Measurements from ENCODE around the gene NUDT1. TPM values are rescaled to one million over a fixed set of nuclear protein-coding genes. Genes with fewer than 3 reads are reported as not detected.

The NUDT1 gene
- total and polyA plus RNA-seq, 2 experiments from 2014 or later: 54.5 to 163 TPM

- H3K4me1 ChIP-seq (ENCODE audit: insufficient read depth): peaks cover 14% of the 10 kb centered on the region; the same call in 1 of the 2 replicates
- no peak overlapping the region for H3K27ac ChIP-seq (ENCODE audit: low read depth)
- H3K27me3 Mint-ChIP-seq (ENCODE audit: insufficient read depth, low read depth, poor library complexity): peaks cover 2% of the 10 kb centered on the region
- 0 out of 2 replicates have a peak, but pooled peaks cover 2% of the 10 kb centered on the region for H3K36me3 ChIP-seq (ENCODE audit: insufficient read depth)
- no peaks in the 10 kb centered on the region for H3K79me2 ChIP-seq (replicated peaks; ENCODE audit: insufficient read depth)
- peaks cover 6% of the 10 kb centered on the region for H3K4me1 Mint-ChIP-seq
- 0 out of 2 replicates have a peak, but pooled peaks cover 3% of the 10 kb centered on the region for H3F3A ChIP-seq (replicated peaks; ENCODE audit: low read depth)
- H3K36me3 Mint-ChIP-seq (ENCODE audit: low read depth): peaks cover 32% of the 10 kb centered on the region
- peaks cover 11% of the 10 kb centered on the region for H3K9me3 Mint-ChIP-seq
- no peak overlapping the region for H2AFZ ChIP-seq
- H3K9me2 ChIP-seq (ENCODE audit: insufficient read depth): no peaks in the 10 kb centered on the region
- no peak overlapping the region for H3K4me3 ChIP-seq
- ATAC-seq (no peak), DNase-seq (ENCODE audit: low spot score) (no peak)
- no peaks in the 10 kb centered on the region for H3K27me3 ChIP-seq (ENCODE audit: insufficient read depth)
- no peak overlapping the region for H3K27ac Mint-ChIP-seq
- H4K20me1 ChIP-seq (replicated peaks; ENCODE audit: insufficient read depth): no peaks in the 10 kb centered on the region
- TF ChIP-seq ZNF114 (CRISPR knock-in tag; IDR thresholded peaks at IDR 0.05) (no peak), EZH2 (IDR thresholded peaks at IDR 0.05; ENCODE audit: low read depth, unreplicated experiment) (no peak), REST (IDR thresholded peaks at IDR 0.05; ENCODE audit: unreplicated experiment) (no peak)
- H3K4me3 Mint-ChIP-seq: no peak overlapping the region
- H3K4me2 ChIP-seq: no peak overlapping the region
Measured at GRCh38 chr7:2271273-2272026, 29.4 kb downstream of the NUDT1 start.

GRCh38 chr7:2272031-2272430 is 30.0 kb downstream of the NUDT1 start:
- no peaks in the 10 kb centered on the region for H3K9me2 ChIP-seq (ENCODE audit: insufficient read depth)
- no peak overlapping the region for H3K4me3 Mint-ChIP-seq
- no peaks in the 10 kb centered on the region for H3K27me3 ChIP-seq (ENCODE audit: insufficient read depth)
- 0 out of 2 replicates have a peak, but pooled peaks cover 3% of the 10 kb centered on the region for H3F3A ChIP-seq (replicated peaks; ENCODE audit: low read depth)
- peaks cover 7% of the 10 kb centered on the region for H3K9me3 Mint-ChIP-seq
- peaks cover 14% of the 10 kb centered on the region; the same call in 1 of the 2 replicates for H3K4me1 ChIP-seq (ENCODE audit: insufficient read depth)
- H4K20me1 ChIP-seq (replicated peaks; ENCODE audit: insufficient read depth): no peaks in the 10 kb centered on the region
- H3K27ac ChIP-seq (ENCODE audit: low read depth): no peak overlapping the region
- no peak for DNase-seq (ENCODE audit: low spot score)
- H3K4me2 ChIP-seq: no peak overlapping the region
- H3K79me2 ChIP-seq (replicated peaks; ENCODE audit: insufficient read depth): no peaks in the 10 kb centered on the region
- no peak overlapping the region for H3K4me3 ChIP-seq
- no peak overlapping the region for H3K27ac Mint-ChIP-seq
- ATAC-seq: no peak
- peaks cover 6% of the 10 kb centered on the region for H3K4me1 Mint-ChIP-seq
- H2AFZ ChIP-seq: no peak overlapping the region
- peaks cover 27% of the 10 kb centered on the region for H3K36me3 Mint-ChIP-seq (ENCODE audit: low read depth)
- H3K27me3 Mint-ChIP-seq (ENCODE audit: insufficient read depth, low read depth, poor library complexity): no peaks in the 10 kb centered on the region
- H3K36me3 ChIP-seq (ENCODE audit: insufficient read depth): 0 out of 2 replicates have a peak, but pooled peaks cover 2% of the 10 kb centered on the region
- TF ChIP-seq EZH2phosphoT487 (IDR thresholded peaks at IDR 0.05; ENCODE audit: unreplicated experiment) (no peak), NANOG (IDR thresholded peaks at IDR 0.05; ENCODE audit: borderline replicate concordance) (no peak), STAT1 (IDR thresholded peaks at IDR 0.05; ENCODE audit: unreplicated experiment) (no peak), JUNB (IDR thresholded peaks at IDR 0.05; ENCODE audit: unreplicated experiment) (no peak)
- TF ChIP-seq, protein P1, sequence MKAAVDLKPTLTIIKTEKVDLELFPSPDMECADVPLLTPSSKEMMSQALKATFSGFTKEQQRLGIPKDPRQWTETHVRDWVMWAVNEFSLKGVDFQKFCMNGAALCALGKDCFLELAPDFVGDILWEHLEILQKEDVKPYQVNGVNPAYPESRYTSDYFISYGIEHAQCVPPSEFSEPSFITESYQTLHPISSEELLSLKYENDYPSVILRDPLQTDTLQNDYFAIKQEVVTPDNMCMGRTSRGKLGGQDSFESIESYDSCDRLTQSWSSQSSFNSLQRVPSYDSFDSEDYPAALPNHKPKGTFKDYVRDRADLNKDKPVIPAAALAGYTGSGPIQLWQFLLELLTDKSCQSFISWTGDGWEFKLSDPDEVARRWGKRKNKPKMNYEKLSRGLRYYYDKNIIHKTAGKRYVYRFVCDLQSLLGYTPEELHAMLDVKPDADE (IDR thresholded peaks at IDR 0.05): no peak
- TF ChIP-seq, protein P2, sequence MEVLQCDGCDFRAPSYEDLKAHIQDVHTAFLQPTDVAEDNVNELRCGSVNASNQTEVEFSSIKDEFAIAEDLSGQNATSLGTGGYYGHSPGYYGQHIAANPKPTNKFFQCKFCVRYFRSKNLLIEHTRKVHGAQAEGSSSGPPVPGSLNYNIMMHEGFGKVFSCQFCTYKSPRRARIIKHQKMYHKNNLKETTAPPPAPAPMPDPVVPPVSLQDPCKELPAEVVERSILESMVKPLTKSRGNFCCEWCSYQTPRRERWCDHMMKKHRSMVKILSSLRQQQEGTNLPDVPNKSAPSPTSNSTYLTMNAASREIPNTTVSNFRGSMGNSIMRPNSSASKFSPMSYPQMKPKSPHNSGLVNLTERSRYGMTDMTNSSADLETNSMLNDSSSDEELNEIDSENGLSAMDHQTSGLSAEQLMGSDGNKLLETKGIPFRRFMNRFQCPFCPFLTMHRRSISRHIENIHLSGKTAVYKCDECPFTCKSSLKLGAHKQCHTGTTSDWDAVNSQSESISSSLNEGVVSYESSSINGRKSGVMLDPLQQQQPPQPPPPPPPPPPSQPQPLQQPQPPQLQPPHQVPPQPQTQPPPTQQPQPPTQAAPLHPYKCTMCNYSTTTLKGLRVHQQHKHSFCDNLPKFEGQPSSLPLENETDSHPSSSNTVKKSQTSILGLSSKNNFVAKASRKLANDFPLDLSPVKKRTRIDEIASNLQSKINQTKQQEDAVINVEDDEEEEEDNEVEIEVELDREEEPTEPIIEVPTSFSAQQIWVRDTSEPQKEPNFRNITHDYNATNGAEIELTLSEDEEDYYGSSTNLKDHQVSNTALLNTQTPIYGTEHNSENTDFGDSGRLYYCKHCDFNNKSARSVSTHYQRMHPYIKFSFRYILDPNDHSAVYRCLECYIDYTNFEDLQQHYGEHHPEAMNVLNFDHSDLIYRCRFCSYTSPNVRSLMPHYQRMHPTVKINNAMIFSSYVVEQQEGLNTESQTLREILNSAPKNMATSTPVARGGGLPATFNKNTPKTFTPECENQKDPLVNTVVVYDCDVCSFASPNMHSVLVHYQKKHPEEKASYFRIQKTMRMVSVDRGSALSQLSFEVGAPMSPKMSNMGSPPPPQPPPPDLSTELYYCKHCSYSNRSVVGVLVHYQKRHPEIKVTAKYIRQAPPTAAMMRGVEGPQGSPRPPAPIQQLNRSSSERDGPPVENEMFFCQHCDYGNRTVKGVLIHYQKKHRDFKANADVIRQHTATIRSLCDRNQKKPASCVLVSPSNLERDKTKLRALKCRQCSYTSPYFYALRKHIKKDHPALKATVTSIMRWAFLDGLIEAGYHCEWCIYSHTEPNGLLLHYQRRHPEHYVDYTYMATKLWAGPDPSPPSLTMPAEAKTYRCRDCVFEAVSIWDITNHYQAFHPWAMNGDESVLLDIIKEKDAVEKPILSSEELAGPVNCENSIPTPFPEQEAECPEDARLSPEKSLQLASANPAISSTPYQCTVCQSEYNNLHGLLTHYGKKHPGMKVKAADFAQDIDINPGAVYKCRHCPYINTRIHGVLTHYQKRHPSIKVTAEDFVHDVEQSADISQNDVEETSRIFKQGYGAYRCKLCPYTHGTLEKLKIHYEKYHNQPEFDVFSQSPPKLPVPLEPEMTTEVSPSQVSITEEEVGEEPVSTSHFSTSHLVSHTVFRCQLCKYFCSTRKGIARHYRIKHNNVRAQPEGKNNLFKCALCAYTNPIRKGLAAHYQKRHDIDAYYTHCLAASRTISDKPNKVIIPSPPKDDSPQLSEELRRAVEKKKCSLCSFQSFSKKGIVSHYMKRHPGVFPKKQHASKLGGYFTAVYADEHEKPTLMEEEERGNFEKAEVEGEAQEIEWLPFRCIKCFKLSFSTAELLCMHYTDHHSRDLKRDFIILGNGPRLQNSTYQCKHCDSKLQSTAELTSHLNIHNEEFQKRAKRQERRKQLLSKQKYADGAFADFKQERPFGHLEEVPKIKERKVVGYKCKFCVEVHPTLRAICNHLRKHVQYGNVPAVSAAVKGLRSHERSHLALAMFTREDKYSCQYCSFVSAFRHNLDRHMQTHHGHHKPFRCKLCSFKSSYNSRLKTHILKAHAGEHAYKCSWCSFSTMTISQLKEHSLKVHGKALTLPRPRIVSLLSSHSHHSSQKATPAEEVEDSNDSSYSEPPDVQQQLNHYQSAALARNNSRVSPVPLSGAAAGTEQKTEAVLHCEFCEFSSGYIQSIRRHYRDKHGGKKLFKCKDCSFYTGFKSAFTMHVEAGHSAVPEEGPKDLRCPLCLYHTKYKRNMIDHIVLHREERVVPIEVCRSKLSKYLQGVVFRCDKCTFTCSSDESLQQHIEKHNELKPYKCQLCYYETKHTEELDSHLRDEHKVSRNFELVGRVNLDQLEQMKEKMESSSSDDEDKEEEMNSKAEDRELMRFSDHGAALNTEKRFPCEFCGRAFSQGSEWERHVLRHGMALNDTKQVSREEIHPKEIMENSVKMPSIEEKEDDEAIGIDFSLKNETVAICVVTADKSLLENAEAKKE (CRISPR knock-in tag; IDR thresholded peaks at IDR 0.05): no peak

All from GM23338 (cell line).